Stomach (tissue), 4 donors: ENCODE results near the gene BANP.
"Not testable (repeated sequence)": the region's sequence is repeated elsewhere in the genome, so short reads cannot be mapped to it uniquely, and the experiment has no call there.

Experiments used
- CTCF ChIP-seq, 7 experiments: fragments of 450-650 bp in 4 of 7; fragments of 200-600 bp in 3 of 7; sonication (generic) in 3 of 7; IDR thresholded peaks; one replicate each; pipeline ENCODE4 v1.5.1; 2016 to 2019; ENCODE audit warnings: antibody characterized with exemption in 7 of 7, control low read depth in 2 of 7, mild to moderate bottlenecking in 1 of 7
- POLR2A ChIP-seq, 4 donors: fragments of 450-650 bp; IDR thresholded peaks; one replicate each; pipeline ENCODE4 v1.6.1; 2016; ENCODE audit warnings: antibody characterized with exemption in 4 of 4, control low read depth in 2 of 4, mild to moderate bottlenecking in 1 of 4, moderate library complexity in 1 of 4

DNA sequence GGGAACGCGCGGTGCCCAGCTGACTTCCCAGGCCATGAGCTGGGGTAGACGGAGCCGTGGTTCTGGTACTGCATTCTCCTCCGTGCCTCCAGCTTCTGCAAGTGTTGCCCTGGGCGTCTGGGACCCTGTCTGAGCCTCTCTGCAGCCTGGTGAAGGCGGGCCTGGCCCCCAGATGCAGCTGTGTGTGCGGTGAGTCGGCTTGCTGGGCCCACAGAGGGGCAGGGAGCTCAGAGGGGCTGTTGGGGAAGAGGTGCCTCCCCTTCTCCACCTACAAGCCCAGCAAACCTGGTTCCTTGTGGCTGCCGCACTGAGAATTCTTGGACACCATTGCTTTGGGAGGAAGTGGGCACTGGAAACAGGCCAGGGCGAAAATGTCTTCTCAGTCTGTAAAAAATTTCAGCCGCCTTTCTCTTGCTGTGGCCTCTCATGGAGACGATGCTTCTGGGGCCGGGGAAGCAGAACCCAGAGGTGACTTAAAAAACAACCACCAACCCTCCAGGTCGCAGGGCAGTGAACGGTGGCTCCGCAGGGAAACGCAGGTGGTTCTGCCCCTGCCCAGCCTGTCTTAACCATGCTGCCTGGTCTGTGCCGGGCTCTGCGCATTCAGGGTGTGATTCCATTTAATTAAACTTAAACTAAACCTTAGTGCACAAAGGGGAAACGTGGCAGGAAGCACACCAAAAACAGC, 163.5 kb downstream of the BANP start:
- TF ChIP-seq POLR2A, CTCF (IDR thresholded peaks at IDR 0.05): not testable (repeated sequence)
